ENCODE results near the gene TIGD6. TPM values are rescaled to one million over a fixed set of nuclear protein-coding genes. Genes with fewer than 3 reads are reported as not detected.

TIGD6 gene
- total and polyA plus RNA-seq, 2 experiments from 2014 or later = 3.5 to 11.4 TPM

GRCh38 chr5:150043657-150044328 lies 43.3 kb upstream of the TIGD6 start:
- Histone ChIP-seq H3K4me3 (no peak overlapping the region), H3K4me1 (ENCODE audit: low read depth) (peaks cover 46% of the 10 kb centered on the region), H3K27ac (peak overlapping the region; percentile 85), H3K36me3 (peaks cover 33% of the 10 kb centered on the region), H3K27me3 (no peaks in the 10 kb centered on the region), H3K9me3 (ENCODE audit: low read depth) (no peaks in the 10 kb centered on the region)
- DNase-seq (ENCODE audit: low read depth in 1 of 2, low spot score in 1 of 2) = peak in 1 of 2 donors; percentile 41
- TF ChIP-seq, protein P1, sequence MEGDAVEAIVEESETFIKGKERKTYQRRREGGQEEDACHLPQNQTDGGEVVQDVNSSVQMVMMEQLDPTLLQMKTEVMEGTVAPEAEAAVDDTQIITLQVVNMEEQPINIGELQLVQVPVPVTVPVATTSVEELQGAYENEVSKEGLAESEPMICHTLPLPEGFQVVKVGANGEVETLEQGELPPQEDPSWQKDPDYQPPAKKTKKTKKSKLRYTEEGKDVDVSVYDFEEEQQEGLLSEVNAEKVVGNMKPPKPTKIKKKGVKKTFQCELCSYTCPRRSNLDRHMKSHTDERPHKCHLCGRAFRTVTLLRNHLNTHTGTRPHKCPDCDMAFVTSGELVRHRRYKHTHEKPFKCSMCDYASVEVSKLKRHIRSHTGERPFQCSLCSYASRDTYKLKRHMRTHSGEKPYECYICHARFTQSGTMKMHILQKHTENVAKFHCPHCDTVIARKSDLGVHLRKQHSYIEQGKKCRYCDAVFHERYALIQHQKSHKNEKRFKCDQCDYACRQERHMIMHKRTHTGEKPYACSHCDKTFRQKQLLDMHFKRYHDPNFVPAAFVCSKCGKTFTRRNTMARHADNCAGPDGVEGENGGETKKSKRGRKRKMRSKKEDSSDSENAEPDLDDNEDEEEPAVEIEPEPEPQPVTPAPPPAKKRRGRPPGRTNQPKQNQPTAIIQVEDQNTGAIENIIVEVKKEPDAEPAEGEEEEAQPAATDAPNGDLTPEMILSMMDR (IDR thresholded peaks at IDR 0.05; ENCODE audit: low read depth, low read length) = no peak

- DNase-seq (ENCODE audit: low read depth in 1 of 2, low spot score in 1 of 2) = peak in 1 of 2 donors; percentile 68
- no peaks in the 10 kb centered on the region for H3K27me3 ChIP-seq
- no peaks in the 10 kb centered on the region for H3K9me3 ChIP-seq (ENCODE audit: low read depth)
- H3K4me3 ChIP-seq = no peak overlapping the region
- peaks cover 33% of the 10 kb centered on the region for H3K36me3 ChIP-seq
- H3K27ac ChIP-seq = peak overlapping the region; percentile 85
- peaks cover 46% of the 10 kb centered on the region for H3K4me1 ChIP-seq (ENCODE audit: low read depth)
- TF ChIP-seq, protein P1 (IDR thresholded peaks at IDR 0.05; ENCODE audit: low read depth, low read length) = no peak
Measured at GRCh38 chr5:150042459-150042858, 42.0 kb upstream of the TIGD6 start.

DNA sequence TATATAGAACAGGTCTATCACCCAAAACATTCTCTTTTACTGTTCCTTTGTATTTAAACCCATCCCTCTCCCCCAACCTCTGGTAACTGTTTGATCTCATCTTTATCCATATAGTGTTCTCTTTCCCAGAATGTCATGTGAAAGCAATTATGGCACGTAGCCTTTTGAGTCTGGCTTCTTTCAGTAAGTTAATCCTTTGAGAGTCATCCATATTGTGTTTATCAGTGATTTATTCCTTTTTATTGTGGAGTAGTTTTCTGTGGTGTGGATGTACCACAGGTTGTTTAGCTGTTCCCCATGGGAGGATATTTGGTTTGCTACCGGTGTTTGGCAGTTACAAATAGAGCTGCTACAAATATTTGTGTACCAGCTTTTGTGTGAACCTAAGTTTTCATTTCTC lies 38.1 kb upstream of the TIGD6 start:
- no peaks in the 10 kb centered on the region for H3K9me3 ChIP-seq (ENCODE audit: low read depth)
- DNase-seq (ENCODE audit: low read depth in 1 of 2, low spot score in 1 of 2) = no peak
- no peak overlapping the region for H3K4me3 ChIP-seq
- peaks cover 22% of the 10 kb centered on the region for H3K4me1 ChIP-seq (ENCODE audit: low read depth)
- H3K36me3 ChIP-seq = peaks cover 44% of the 10 kb centered on the region
- H3K27me3 ChIP-seq = no peaks in the 10 kb centered on the region
- TF ChIP-seq, protein P1 (IDR thresholded peaks at IDR 0.05; ENCODE audit: low read depth, low read length) = no peak
- no peak overlapping the region for H3K27ac ChIP-seq

GRCh38 chr5:150036513-150036912 lies 36.1 kb upstream of the TIGD6 start:
- Histone ChIP-seq H3K36me3 (peaks cover 50% of the 10 kb centered on the region), H3K9me3 (ENCODE audit: low read depth) (no peaks in the 10 kb centered on the region), H3K27me3 (no peaks in the 10 kb centered on the region), H3K4me1 (ENCODE audit: low read depth) (peaks cover 16% of the 10 kb centered on the region), H3K4me3 (no peak overlapping the region), H3K27ac (no peak overlapping the region)
- TF ChIP-seq, protein P1 (IDR thresholded peaks at IDR 0.05; ENCODE audit: low read depth, low read length) = no peak
- peak in 1 of 2 donors; percentile 93 for DNase-seq (ENCODE audit: low read depth in 1 of 2, low spot score in 1 of 2)

DNA sequence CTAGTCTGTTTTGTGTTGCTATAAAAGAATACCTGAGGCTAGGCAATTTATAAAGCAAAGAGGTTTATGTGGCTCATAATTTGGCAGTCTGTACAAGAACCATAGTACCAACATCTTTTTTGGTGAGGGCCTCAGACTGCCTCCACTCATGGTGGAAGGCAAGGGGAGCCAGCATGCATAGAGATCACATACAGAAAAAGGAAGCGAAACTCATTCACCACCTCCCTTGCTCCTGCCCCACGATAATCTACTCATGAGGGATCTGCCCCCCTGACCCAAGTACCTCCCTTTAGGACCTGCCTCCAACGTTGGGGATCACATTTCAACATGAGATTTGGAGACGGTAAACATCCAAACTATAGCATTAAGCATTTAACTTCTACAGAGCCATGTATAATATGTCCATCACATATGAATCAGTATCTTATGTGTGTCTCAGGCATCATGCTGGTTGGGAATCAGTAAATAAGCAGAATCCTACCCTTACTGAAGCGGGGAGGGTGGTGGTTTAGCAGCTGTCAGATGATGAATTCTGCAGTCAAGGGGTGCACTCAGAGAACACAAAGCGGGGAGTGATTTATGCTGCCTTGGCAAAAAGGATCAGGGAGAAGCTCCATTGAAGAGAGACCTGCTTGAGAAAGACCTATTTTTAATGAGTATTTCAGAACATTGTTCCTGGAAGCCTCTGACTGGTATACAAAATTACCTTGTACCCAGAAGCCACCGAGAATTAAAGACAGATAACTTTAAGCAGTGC lies 34.9 kb upstream of the TIGD6 start:
- no peak overlapping the region for H3K27ac ChIP-seq
- H3K27me3 ChIP-seq = no peaks in the 10 kb centered on the region
- H3K4me1 ChIP-seq (ENCODE audit: low read depth) = peaks cover 16% of the 10 kb centered on the region
- TF ChIP-seq, protein P1 (IDR thresholded peaks at IDR 0.05; ENCODE audit: low read depth, low read length) = no peak
- H3K9me3 ChIP-seq (ENCODE audit: low read depth) = no peaks in the 10 kb centered on the region
- no peak overlapping the region for H3K4me3 ChIP-seq
- H3K36me3 ChIP-seq = peaks cover 43% of the 10 kb centered on the region
- DNase-seq (ENCODE audit: low read depth in 1 of 2, low spot score in 1 of 2) = no peak

Measured in cardiac muscle cell (in vitro differentiated cells and primary cell).